T-helper 2 cell treated with Interferon-gamma antibody and Interleukin-4, amounts not matched to agents 100 ng/mL and 5 ng/mL, for 36 hours (primary cell): ENCODE measurements around the gene MT1F. TPM values are rescaled to one million over a fixed set of nuclear protein-coding genes. Genes with fewer than 3 reads are reported as not detected.

Experiments used
- intact Hi-C: fragments of 100-400 bp; cut with micrococcal nuclease; formaldehyde crosslinking; loops from one replicate; pipeline ENCODE4 v1.15.1; 2023
- total RNA-seq: library from RNA; stranded (reverse); gene quantifications from 2 replicates; pipeline ENCODE4 v1.2.3, GENCODE V29; 2022

The MT1F gene
- total RNA-seq, 1 donor from 2014 or later = 24.1 TPM

GRCh38 chr16:56689171-56689570 is 31.4 kb downstream of the MT1F start:
- intact Hi-C loops = no loop called here

- intact Hi-C loops = no loop called here
Observed at GRCh38 chr16:56690420-56691122, 32.8 kb downstream of the MT1F start.

- intact Hi-C loops = no loop called here
Observed at GRCh38 chr16:56691885-56692284, 34.1 kb downstream of the MT1F start.

- intact Hi-C loops = no loop called here
Observed at GRCh38 chr16:56695246-56695645, 37.5 kb downstream of the MT1F start.

- intact Hi-C loops = no loop called here
Observed at GRCh38 chr16:56697456-56698155, 39.8 kb downstream of the MT1F start.

GRCh38 chr16:56700195-56700594 is 42.4 kb downstream of the MT1F start:
- intact Hi-C loops = no loop called here

GRCh38 chr16:56700631-56701030 is 42.9 kb downstream of the MT1F start:
- intact Hi-C loops = no loop called here

- intact Hi-C loops = no loop called here
Observed at GRCh38 chr16:56701534-56701933, 43.8 kb downstream of the MT1F start.

- intact Hi-C loops = loop anchor here (1.0 to 2.0 kb wide), 6 partner anchors 21 to 347 kb away; partner anchors contain the start of genes MT1X and NUP93
Observed at GRCh38 chr16:56702836-56703235, 45.1 kb downstream of the MT1F start.

Other genes starting within 250 kb of the MT1F start
- 57.1 and 60.6 TPM in 2 replicates for gene AMFR, start 232.4 kb upstream of the MT1F start, total RNA-seq
- 224 and 230 TPM in 2 replicates for gene NUDT21, start 206.6 kb upstream of the MT1F start, total RNA-seq
- gene OGFOD1, start 206.4 kb upstream of the MT1F start, total RNA-seq = 50.6 TPM in 2 replicates
- 12.5 and 15.8 TPM in 2 replicates for gene BBS2, start 137.9 kb upstream of the MT1F start, total RNA-seq
- not detected in 2 replicates for gene MT4, start 92.9 kb upstream of the MT1F start, total RNA-seq
- 3.4 and 4.9 TPM in 2 replicates for gene MT3, start 68.4 kb upstream of the MT1F start, total RNA-seq
- 282 and 285 TPM in 2 replicates for gene MT2A, start 49.4 kb upstream of the MT1F start, total RNA-seq
- gene MT1E, start 32.2 kb upstream of the MT1F start, total RNA-seq = 169 and 187 TPM in 2 replicates
- gene MT1M, start 25.3 kb upstream of the MT1F start, total RNA-seq = 0.45 TPM in 1 of 2 replicates, not detected in the other
- 0.57 and 0.82 TPM in 2 replicates for gene MT1A, start 19.3 kb upstream of the MT1F start, total RNA-seq
- not detected in 2 replicates for gene MT1B, start 6.1 kb upstream of the MT1F start, total RNA-seq
- 27.6 and 30.1 TPM in 2 replicates for gene MT1G, start 10.1 kb downstream of the MT1F start, total RNA-seq
- 1.7 and 4.8 TPM in 2 replicates for gene MT1H, start 11.9 kb downstream of the MT1F start, total RNA-seq
- gene MT1X, start 24.5 kb downstream of the MT1F start, total RNA-seq = 61.4 and 64.6 TPM in 2 replicates
- gene NUP93, start 72.2 kb downstream of the MT1F start, total RNA-seq = 97.2 and 101 TPM in 2 replicates
- not detected in 2 replicates for gene SLC12A3, start 207.2 kb downstream of the MT1F start, total RNA-seq